Right lobe of liver (tissue), 4 donors: ENCODE measurements around the gene CAD.

Experiments
- POLR2A ChIP-seq: fragments of 450-650 bp; IDR thresholded peaks from one replicate; pipeline ENCODE4 v1.6.1; 2017; ENCODE audit warnings: antibody characterized with exemption, mild to moderate bottlenecking
- TF ChIP-seq, protein P1 (sequence below), 4 donors: fragments of 200-600 bp in 3 of 4; fragments of 450-650 bp in 1 of 4; IDR thresholded peaks; one replicate each; pipeline versions ENCODE4 v1.5.1 to v1.8.0; 2016 to 2022; ENCODE audit warnings: antibody characterized with exemption in 4 of 4, mild to moderate bottlenecking in 2 of 4
- donor health status: DM: no; HTN: no; CAD: no.
- donor health status: DM: no; HTN: no; CAD: no.
- donor health status: DM: no; HTN: yes; CAD: no.

DNA sequence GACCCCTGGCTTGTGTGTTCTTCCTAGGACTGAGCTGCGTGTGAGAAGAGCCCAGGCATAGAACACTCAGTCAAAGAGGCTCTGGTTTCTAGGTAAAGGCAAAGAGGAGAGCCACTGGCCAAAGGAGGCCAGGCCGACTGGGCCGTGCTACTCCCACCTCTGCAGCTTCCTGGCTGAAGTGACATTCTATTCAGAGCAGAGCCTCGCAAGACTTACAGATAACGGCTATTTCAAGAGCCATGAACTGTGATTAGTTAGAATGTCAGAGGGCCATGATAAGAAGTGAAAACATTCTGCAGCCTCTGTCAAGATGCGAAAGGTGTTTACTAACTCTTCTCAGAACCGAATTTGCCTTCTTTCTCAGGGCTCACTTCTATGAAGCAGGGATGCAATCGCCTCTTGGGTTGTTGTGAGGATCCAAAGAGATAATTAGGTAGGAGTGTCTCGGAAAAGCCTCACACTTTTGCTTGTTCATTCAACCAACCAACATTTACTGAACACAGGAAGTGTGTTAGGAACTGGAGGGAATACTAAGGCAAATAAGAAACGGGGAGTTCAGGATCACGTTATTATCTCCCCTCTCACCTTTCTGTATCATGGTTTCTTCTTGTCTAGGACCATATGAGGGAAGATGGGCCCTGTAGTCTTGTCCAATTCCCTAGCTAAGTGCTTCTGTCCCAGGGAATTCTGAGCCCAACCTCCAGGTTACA is 54.6 kb downstream of the CAD start:
- TF ChIP-seq, protein P1, sequence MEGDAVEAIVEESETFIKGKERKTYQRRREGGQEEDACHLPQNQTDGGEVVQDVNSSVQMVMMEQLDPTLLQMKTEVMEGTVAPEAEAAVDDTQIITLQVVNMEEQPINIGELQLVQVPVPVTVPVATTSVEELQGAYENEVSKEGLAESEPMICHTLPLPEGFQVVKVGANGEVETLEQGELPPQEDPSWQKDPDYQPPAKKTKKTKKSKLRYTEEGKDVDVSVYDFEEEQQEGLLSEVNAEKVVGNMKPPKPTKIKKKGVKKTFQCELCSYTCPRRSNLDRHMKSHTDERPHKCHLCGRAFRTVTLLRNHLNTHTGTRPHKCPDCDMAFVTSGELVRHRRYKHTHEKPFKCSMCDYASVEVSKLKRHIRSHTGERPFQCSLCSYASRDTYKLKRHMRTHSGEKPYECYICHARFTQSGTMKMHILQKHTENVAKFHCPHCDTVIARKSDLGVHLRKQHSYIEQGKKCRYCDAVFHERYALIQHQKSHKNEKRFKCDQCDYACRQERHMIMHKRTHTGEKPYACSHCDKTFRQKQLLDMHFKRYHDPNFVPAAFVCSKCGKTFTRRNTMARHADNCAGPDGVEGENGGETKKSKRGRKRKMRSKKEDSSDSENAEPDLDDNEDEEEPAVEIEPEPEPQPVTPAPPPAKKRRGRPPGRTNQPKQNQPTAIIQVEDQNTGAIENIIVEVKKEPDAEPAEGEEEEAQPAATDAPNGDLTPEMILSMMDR (IDR thresholded peaks at IDR 0.05), result no peak
- no peak for TF ChIP-seq POLR2A
